Measurements from ENCODE around the gene SHC1. TPM values are rescaled to one million over a fixed set of nuclear protein-coding genes. Genes with fewer than 3 reads are reported as not detected.

The SHC1 gene
- polyA plus RNA-seq, 1 of the 3 experiments (the other 2 are of a cell fraction): 338 TPM

DNA sequence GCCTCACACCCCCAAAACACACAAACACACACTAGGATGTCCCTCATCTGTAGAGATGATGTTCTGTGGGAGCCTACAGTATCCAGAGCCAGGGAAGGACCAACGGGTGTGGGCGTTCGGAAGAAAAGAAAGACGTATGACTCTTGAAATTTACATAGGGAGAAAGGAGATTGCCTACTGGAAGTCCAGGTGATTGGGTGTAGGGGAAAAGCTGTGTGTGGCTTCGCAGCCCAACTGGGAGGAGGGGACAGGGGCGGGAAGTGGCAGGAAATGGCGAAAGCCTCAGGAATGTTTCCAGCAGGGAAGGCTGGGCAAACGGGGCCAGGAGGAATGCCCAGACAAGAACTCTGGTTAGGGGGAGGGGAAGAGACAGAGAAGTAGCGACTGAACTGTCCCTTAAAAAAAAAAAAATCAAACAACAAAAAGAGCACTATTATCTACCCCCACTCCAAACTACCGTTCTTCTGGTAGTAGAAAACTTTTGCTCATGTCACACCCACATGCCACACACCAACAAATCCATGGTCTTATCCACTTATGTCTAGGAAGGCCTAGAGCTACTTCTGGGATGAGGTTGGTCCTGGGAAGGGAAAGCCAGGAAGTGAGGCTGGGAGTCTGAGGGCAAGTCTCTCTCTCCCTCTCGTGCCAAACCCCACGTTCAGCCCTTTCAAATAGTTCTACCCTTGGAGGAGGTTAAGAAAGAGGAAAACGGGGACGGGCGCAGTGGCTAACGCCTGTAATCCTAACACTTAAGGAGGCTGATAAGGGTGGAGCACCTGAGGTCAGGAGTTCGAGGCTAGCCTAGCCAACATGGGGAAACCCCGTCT is 2.2 kb upstream of the SHC1 start:
- WGBS (ENCODE audit: low lambda C conversion rate): 19% methylated on average over 18 of the region's 18 CpGs
- H4K20me1 ChIP-seq (ENCODE audit: insufficient read depth): peaks cover 18% of the 10 kb centered on the region; the same call in 1 of the 2 replicates
- H3K79me2 ChIP-seq (ENCODE audit: insufficient read depth): peaks cover 70% of the 10 kb centered on the region
- no peak for TF ChIP-seq GATA2 (CRISPR knock-in tag; IDR thresholded peaks at IDR 0.05)
- TF ChIP-seq, protein P1, sequence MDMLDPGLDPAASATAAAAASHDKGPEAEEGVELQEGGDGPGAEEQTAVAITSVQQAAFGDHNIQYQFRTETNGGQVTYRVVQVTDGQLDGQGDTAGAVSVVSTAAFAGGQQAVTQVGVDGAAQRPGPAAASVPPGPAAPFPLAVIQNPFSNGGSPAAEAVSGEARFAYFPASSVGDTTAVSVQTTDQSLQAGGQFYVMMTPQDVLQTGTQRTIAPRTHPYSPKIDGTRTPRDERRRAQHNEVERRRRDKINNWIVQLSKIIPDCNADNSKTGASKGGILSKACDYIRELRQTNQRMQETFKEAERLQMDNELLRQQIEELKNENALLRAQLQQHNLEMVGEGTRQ (IDR thresholded peaks at IDR 0.05; ENCODE audit: borderline replicate concordance, low read depth, low read length): no peak
- peak; percentile 69; the same call in 1 of the 2 replicates for TF ChIP-seq YY1 (IDR thresholded peaks at IDR 0.05; ENCODE audit: low read depth)
- TF ChIP-seq, protein P2, sequence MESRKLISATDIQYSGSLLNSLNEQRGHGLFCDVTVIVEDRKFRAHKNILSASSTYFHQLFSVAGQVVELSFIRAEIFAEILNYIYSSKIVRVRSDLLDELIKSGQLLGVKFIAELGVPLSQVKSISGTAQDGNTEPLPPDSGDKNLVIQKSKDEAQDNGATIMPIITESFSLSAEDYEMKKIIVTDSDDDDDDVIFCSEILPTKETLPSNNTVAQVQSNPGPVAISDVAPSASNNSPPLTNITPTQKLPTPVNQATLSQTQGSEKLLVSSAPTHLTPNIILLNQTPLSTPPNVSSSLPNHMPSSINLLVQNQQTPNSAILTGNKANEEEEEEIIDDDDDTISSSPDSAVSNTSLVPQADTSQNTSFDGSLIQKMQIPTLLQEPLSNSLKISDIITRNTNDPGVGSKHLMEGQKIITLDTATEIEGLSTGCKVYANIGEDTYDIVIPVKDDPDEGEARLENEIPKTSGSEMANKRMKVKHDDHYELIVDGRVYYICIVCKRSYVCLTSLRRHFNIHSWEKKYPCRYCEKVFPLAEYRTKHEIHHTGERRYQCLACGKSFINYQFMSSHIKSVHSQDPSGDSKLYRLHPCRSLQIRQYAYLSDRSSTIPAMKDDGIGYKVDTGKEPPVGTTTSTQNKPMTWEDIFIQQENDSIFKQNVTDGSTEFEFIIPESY (IDR thresholded peaks at IDR 0.05; ENCODE audit: borderline replicate concordance, low read depth): no peak; the same call in 1 of the 2 replicates
- TF ChIP-seq, protein P3, sequence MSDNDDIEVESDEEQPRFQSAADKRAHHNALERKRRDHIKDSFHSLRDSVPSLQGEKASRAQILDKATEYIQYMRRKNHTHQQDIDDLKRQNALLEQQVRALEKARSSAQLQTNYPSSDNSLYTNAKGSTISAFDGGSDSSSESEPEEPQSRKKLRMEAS (IDR thresholded peaks at IDR 0.05; ENCODE audit: low read depth): peak; percentile 83; the same call in 1 of the 2 replicates
- TF ChIP-seq, protein P4, sequence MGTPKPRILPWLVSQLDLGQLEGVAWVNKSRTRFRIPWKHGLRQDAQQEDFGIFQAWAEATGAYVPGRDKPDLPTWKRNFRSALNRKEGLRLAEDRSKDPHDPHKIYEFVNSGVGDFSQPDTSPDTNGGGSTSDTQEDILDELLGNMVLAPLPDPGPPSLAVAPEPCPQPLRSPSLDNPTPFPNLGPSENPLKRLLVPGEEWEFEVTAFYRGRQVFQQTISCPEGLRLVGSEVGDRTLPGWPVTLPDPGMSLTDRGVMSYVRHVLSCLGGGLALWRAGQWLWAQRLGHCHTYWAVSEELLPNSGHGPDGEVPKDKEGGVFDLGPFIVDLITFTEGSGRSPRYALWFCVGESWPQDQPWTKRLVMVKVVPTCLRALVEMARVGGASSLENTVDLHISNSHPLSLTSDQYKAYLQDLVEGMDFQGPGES (IDR thresholded peaks at IDR 0.05; ENCODE audit: low read depth, low read length): no peak
- no peak for TF ChIP-seq MXI1 (IDR thresholded peaks at IDR 0.05; ENCODE audit: low read depth, low read length)
- no peak for TF ChIP-seq NRF1 (IDR thresholded peaks at IDR 0.05; ENCODE audit: low read depth, low read length)
- TF ChIP-seq CHD2 (IDR thresholded peaks at IDR 0.05; ENCODE audit: low read length, partially characterized antibody): peak; percentile 37
- TF ChIP-seq EP300 (IDR thresholded peaks at IDR 0.05; ENCODE audit: borderline replicate concordance in 1 of 2, low read depth in 1 of 2, low read length in 1 of 2): peak in 1 of 2 experiments; percentile 74; a peak in 1 of 4 replicates
- TF ChIP-seq, protein P5, sequence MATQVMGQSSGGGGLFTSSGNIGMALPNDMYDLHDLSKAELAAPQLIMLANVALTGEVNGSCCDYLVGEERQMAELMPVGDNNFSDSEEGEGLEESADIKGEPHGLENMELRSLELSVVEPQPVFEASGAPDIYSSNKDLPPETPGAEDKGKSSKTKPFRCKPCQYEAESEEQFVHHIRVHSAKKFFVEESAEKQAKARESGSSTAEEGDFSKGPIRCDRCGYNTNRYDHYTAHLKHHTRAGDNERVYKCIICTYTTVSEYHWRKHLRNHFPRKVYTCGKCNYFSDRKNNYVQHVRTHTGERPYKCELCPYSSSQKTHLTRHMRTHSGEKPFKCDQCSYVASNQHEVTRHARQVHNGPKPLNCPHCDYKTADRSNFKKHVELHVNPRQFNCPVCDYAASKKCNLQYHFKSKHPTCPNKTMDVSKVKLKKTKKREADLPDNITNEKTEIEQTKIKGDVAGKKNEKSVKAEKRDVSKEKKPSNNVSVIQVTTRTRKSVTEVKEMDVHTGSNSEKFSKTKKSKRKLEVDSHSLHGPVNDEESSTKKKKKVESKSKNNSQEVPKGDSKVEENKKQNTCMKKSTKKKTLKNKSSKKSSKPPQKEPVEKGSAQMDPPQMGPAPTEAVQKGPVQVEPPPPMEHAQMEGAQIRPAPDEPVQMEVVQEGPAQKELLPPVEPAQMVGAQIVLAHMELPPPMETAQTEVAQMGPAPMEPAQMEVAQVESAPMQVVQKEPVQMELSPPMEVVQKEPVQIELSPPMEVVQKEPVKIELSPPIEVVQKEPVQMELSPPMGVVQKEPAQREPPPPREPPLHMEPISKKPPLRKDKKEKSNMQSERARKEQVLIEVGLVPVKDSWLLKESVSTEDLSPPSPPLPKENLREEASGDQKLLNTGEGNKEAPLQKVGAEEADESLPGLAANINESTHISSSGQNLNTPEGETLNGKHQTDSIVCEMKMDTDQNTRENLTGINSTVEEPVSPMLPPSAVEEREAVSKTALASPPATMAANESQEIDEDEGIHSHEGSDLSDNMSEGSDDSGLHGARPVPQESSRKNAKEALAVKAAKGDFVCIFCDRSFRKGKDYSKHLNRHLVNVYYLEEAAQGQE (IDR thresholded peaks at IDR 0.05; ENCODE audit: low read depth, low read length): peak; percentile 46; the same call in 1 of the 2 replicates
- no peak; the same call in 1 of the 2 replicates for TF ChIP-seq RXRA (IDR thresholded peaks at IDR 0.05; ENCODE audit: borderline replicate concordance, low read depth)
- TF ChIP-seq MEF2A (IDR thresholded peaks at IDR 0.05; ENCODE audit: borderline replicate concordance, low read depth): no peak
- TF ChIP-seq, protein P6, sequence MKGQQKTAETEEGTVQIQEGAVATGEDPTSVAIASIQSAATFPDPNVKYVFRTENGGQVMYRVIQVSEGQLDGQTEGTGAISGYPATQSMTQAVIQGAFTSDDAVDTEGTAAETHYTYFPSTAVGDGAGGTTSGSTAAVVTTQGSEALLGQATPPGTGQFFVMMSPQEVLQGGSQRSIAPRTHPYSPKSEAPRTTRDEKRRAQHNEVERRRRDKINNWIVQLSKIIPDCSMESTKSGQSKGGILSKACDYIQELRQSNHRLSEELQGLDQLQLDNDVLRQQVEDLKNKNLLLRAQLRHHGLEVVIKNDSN (IDR thresholded peaks at IDR 0.05; ENCODE audit: borderline replicate concordance, low read depth): no peak
- TF ChIP-seq POLR2AphosphoS5 (IDR thresholded peaks at IDR 0.05; ENCODE audit: low read depth, low read length): peak; percentile 78
- TF ChIP-seq FOXJ3 (CRISPR knock-in tag; IDR thresholded peaks at IDR 0.05): no peak
- no peak; the same call in 1 of the 2 replicates for TF ChIP-seq ELF1 (IDR thresholded peaks at IDR 0.05)
- TF ChIP-seq RCOR1 (IDR thresholded peaks at IDR 0.05; ENCODE audit: low read length): no peak
- TF ChIP-seq SIN3A (IDR thresholded peaks at IDR 0.05; ENCODE audit: borderline replicate concordance, low read depth, low read length): peak; percentile 52; the same call in 1 of the 2 replicates
- TF ChIP-seq SMC3 (IDR thresholded peaks at IDR 0.05; ENCODE audit: low read depth, low read length): no peak

More for the DNA sequence above, 2.2 kb upstream of the SHC1 start:
- ChIA-PET CTCF (interaction anchor here (0.8 to 37.5 kb wide), 7 partner anchors 8 to 112 kb away, joined by 3 to 640 read pairs (median 7); partner anchors contain the start of genes LENEP, PYGO2 and ZBTB7B), POLR2A (interaction anchor here (1.0 to 3.1 kb wide), 3 partner anchors 10 to 21 kb away, joined by 3 to 13 read pairs (median 7); partner anchors contain the start of genes FLAD1, LENEP and PYGO2)
- Histone ChIP-seq H3K9ac (peak overlapping the region; percentile 88), H3K27me3 (ENCODE audit: insufficient read depth) (no peaks in the 10 kb centered on the region), H3K9me2 (no peaks in the 10 kb centered on the region), H3K4me2 (peak overlapping the region; percentile 98), H3K9me3 (no peaks in the 10 kb centered on the region), H3K4me1 (ENCODE audit: control insufficient read depth in 1 of 2, insufficient read depth in 2 of 2, low read depth in 1 of 2, low read length in 1 of 2) (peaks cover 30 to 65% of the 10 kb centered on the region in 2 experiments), H3F3A (replicated peaks; ENCODE audit: insufficient read depth) (peaks cover 36% of the 10 kb centered on the region), H3K36me3 (replicated peaks in 1 of 2; ENCODE audit: control insufficient read depth in 1 of 2, insufficient read depth in 2 of 2, low read length in 1 of 2) (peaks cover 6 to 10% of the 10 kb centered on the region in 2 experiments), H2AFZ (ENCODE audit: low read depth) (no peak overlapping the region), H3K27ac (ENCODE audit: low read depth in 2 of 2, low read length in 1 of 2) (peak overlapping the region; percentile 97 to 99), H3K4me3 (ENCODE audit: low read depth in 2 of 2, low read length in 1 of 2) (peak overlapping the region; percentile 79 to 90)
- no peak for DNase-seq

All from SK-N-SH (cell line).